GM23338 (cell line): ENCODE measurements around the gene HIF3A.

ENCODE experiments used
- CREB1 ChIP-seq: fragments of 250-450 bp; sonication (Bioruptor Pico); IDR thresholded peaks from 2 replicates; pipeline ENCODE4 v1.5.0; 2020; ENCODE audit warnings: low read depth, mild to moderate bottlenecking, moderate library complexity
- CTCF ChIP-seq, 2 experiments: fragments of 200-600 bp in 1 of 2; sonication (generic) in 1 of 2; conservative IDR thresholded peaks; 2 replicates each; pipeline versions ENCODE4 v1.5.1 to v1.6.1; 2016 to 2017; ENCODE audit warnings: antibody characterized with exemption in 2 of 2, low read depth in 2 of 2, mild to moderate bottlenecking in 2 of 2, moderate library complexity in 1 of 2
- EZH2 ChIP-seq: fragments of 200-600 bp; sonication (generic); IDR thresholded peaks from one replicate; pipeline ENCODE4 v1.8.0; 2017; ENCODE audit warnings: antibody characterized with exemption, mild to moderate bottlenecking, low read depth; ENCODE audit not compliant: unreplicated experiment
- EZH2phosphoT487 ChIP-seq: fragments of 200-600 bp; sonication (generic); IDR thresholded peaks from one replicate; pipeline ENCODE4 v1.8.1; 2018; ENCODE audit warnings: antibody characterized with exemption; ENCODE audit not compliant: unreplicated experiment
- JUNB ChIP-seq: IDR thresholded peaks from one replicate; pipeline ENCODE4 v1.6.1; 2016; ENCODE audit warnings: antibody characterized with exemption; ENCODE audit not compliant: unreplicated experiment
- POLR2AphosphoS5 ChIP-seq: IDR thresholded peaks from 2 replicates; pipeline ENCODE4 v1.6.1; 2016; ENCODE audit warnings: antibody characterized with exemption, low read depth
- TF ChIP-seq, protein P1 (sequence below): IDR thresholded peaks from one replicate; pipeline ENCODE4 v1.6.1; 2018; ENCODE audit warnings: antibody characterized with exemption; ENCODE audit not compliant: unreplicated experiment
- TF ChIP-seq, protein P2 (sequence below): IDR thresholded peaks from 2 replicates; pipeline ENCODE4 v1.6.1; 2016; ENCODE audit warnings: antibody characterized with exemption

DNA sequence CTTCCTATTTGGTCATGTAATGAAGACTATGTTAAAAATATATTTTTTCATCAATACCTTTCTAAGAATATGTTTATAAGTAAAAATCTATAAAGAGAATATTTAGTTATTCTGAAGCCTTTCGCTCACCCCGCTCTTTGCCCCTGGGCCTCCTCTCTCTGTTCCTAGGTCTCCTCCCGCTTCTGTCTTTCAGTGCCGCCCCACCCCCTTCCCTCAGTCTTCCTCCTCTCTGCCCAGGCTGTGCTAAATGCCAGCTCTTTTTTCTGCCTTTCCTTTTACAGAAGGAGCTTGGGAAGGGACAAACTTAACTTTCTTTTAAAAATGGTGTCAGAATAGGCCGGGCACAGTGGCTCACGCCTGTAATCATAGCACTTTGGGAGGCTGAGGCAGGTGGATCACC, 22.8 kb downstream of the HIF3A start:
- TF ChIP-seq EZH2phosphoT487: no peak
- no peak for TF ChIP-seq CTCF (conservative IDR thresholded peaks at IDR 0.05; ENCODE audit: low read depth in 2 of 2)
- no peak for TF ChIP-seq POLR2AphosphoS5
- no peak for TF ChIP-seq EZH2
- TF ChIP-seq, protein P1, sequence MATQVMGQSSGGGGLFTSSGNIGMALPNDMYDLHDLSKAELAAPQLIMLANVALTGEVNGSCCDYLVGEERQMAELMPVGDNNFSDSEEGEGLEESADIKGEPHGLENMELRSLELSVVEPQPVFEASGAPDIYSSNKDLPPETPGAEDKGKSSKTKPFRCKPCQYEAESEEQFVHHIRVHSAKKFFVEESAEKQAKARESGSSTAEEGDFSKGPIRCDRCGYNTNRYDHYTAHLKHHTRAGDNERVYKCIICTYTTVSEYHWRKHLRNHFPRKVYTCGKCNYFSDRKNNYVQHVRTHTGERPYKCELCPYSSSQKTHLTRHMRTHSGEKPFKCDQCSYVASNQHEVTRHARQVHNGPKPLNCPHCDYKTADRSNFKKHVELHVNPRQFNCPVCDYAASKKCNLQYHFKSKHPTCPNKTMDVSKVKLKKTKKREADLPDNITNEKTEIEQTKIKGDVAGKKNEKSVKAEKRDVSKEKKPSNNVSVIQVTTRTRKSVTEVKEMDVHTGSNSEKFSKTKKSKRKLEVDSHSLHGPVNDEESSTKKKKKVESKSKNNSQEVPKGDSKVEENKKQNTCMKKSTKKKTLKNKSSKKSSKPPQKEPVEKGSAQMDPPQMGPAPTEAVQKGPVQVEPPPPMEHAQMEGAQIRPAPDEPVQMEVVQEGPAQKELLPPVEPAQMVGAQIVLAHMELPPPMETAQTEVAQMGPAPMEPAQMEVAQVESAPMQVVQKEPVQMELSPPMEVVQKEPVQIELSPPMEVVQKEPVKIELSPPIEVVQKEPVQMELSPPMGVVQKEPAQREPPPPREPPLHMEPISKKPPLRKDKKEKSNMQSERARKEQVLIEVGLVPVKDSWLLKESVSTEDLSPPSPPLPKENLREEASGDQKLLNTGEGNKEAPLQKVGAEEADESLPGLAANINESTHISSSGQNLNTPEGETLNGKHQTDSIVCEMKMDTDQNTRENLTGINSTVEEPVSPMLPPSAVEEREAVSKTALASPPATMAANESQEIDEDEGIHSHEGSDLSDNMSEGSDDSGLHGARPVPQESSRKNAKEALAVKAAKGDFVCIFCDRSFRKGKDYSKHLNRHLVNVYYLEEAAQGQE: no peak
- TF ChIP-seq CREB1 (CRISPR knock-in tag): no peak
- TF ChIP-seq, protein P2, sequence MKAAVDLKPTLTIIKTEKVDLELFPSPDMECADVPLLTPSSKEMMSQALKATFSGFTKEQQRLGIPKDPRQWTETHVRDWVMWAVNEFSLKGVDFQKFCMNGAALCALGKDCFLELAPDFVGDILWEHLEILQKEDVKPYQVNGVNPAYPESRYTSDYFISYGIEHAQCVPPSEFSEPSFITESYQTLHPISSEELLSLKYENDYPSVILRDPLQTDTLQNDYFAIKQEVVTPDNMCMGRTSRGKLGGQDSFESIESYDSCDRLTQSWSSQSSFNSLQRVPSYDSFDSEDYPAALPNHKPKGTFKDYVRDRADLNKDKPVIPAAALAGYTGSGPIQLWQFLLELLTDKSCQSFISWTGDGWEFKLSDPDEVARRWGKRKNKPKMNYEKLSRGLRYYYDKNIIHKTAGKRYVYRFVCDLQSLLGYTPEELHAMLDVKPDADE: no peak
- no peak for TF ChIP-seq JUNB
